Measurements from ENCODE around the gene DNAJC3.

DNA sequence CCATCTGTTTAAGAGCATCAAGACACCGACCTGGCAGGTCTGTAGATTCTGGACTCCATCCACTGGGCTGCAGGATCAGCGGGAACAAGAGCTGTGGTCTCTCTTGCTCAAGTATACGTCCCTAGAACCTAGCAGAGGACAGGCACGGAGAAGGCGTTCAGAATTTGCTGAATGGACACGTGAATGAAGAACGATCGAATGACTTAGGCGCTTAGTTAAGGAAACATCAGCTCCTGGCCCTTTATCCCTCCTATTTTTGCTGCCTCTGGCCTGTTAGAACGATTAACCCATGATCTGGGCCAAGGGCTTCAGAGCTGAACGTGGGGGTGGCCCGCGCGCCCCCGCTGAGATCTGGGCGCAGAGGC is 33.4 kb upstream of the DNAJC3 start:
- TF ChIP-seq, protein P1, sequence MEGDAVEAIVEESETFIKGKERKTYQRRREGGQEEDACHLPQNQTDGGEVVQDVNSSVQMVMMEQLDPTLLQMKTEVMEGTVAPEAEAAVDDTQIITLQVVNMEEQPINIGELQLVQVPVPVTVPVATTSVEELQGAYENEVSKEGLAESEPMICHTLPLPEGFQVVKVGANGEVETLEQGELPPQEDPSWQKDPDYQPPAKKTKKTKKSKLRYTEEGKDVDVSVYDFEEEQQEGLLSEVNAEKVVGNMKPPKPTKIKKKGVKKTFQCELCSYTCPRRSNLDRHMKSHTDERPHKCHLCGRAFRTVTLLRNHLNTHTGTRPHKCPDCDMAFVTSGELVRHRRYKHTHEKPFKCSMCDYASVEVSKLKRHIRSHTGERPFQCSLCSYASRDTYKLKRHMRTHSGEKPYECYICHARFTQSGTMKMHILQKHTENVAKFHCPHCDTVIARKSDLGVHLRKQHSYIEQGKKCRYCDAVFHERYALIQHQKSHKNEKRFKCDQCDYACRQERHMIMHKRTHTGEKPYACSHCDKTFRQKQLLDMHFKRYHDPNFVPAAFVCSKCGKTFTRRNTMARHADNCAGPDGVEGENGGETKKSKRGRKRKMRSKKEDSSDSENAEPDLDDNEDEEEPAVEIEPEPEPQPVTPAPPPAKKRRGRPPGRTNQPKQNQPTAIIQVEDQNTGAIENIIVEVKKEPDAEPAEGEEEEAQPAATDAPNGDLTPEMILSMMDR (IDR thresholded peaks at IDR 0.05; ENCODE audit: low read depth, low read length, missing input control): no peak
- no peak for TF ChIP-seq RXRA (IDR thresholded peaks at IDR 0.05)
- no peak for TF ChIP-seq TAF1 (conservative IDR thresholded peaks at IDR 0.05)
- TF ChIP-seq, protein P2, sequence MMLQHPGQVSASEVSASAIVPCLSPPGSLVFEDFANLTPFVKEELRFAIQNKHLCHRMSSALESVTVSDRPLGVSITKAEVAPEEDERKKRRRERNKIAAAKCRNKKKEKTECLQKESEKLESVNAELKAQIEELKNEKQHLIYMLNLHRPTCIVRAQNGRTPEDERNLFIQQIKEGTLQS (IDR thresholded peaks at IDR 0.05): no peak
- TF ChIP-seq, protein P3, sequence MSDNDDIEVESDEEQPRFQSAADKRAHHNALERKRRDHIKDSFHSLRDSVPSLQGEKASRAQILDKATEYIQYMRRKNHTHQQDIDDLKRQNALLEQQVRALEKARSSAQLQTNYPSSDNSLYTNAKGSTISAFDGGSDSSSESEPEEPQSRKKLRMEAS (IDR thresholded peaks at IDR 0.05): no peak
- TF ChIP-seq FOXA2 (IDR thresholded peaks at IDR 0.05): no peak
- no peak for TF ChIP-seq GABPA (IDR thresholded peaks at IDR 0.05 in 1 of 2, conservative IDR thresholded peaks at IDR 0.05 in 1 of 2)
- TF ChIP-seq RAD21 (IDR thresholded peaks at IDR 0.05): no peak
- no peak for TF ChIP-seq EGR1 (IDR thresholded peaks at IDR 0.05; ENCODE audit: low read depth in 2 of 2)
- TF ChIP-seq, protein P4, sequence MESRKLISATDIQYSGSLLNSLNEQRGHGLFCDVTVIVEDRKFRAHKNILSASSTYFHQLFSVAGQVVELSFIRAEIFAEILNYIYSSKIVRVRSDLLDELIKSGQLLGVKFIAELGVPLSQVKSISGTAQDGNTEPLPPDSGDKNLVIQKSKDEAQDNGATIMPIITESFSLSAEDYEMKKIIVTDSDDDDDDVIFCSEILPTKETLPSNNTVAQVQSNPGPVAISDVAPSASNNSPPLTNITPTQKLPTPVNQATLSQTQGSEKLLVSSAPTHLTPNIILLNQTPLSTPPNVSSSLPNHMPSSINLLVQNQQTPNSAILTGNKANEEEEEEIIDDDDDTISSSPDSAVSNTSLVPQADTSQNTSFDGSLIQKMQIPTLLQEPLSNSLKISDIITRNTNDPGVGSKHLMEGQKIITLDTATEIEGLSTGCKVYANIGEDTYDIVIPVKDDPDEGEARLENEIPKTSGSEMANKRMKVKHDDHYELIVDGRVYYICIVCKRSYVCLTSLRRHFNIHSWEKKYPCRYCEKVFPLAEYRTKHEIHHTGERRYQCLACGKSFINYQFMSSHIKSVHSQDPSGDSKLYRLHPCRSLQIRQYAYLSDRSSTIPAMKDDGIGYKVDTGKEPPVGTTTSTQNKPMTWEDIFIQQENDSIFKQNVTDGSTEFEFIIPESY (IDR thresholded peaks at IDR 0.05): no peak
- TF ChIP-seq, protein P5, sequence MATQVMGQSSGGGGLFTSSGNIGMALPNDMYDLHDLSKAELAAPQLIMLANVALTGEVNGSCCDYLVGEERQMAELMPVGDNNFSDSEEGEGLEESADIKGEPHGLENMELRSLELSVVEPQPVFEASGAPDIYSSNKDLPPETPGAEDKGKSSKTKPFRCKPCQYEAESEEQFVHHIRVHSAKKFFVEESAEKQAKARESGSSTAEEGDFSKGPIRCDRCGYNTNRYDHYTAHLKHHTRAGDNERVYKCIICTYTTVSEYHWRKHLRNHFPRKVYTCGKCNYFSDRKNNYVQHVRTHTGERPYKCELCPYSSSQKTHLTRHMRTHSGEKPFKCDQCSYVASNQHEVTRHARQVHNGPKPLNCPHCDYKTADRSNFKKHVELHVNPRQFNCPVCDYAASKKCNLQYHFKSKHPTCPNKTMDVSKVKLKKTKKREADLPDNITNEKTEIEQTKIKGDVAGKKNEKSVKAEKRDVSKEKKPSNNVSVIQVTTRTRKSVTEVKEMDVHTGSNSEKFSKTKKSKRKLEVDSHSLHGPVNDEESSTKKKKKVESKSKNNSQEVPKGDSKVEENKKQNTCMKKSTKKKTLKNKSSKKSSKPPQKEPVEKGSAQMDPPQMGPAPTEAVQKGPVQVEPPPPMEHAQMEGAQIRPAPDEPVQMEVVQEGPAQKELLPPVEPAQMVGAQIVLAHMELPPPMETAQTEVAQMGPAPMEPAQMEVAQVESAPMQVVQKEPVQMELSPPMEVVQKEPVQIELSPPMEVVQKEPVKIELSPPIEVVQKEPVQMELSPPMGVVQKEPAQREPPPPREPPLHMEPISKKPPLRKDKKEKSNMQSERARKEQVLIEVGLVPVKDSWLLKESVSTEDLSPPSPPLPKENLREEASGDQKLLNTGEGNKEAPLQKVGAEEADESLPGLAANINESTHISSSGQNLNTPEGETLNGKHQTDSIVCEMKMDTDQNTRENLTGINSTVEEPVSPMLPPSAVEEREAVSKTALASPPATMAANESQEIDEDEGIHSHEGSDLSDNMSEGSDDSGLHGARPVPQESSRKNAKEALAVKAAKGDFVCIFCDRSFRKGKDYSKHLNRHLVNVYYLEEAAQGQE (IDR thresholded peaks at IDR 0.05): no peak
- no peak for TF ChIP-seq HNF4G (IDR thresholded peaks at IDR 0.05)
- no peak for TF ChIP-seq NR2F2 (IDR thresholded peaks at IDR 0.05)

All from liver (tissue), 3 donors.